Measurements from ENCODE around the gene MROH7.

- no peak for TF ChIP-seq CTCF (IDR thresholded peaks at IDR 0.05)
- no peak for TF ChIP-seq POLR2A (IDR thresholded peaks at IDR 0.05)
Measured at GRCh38 chr1:54602554-54602953, 39.0 kb upstream of the MROH7 start.
